CD14-positive monocyte (primary cell): ENCODE results near the gene KISS1R. TPM values are rescaled to one million over a fixed set of nuclear protein-coding genes. Genes with fewer than 3 reads are reported as not detected.

Experiments used
- DNase-seq, 3 donors: peaks; one replicate each; pipeline ENCODE4 v3.0.0-alpha.2; 2011 to 2022
- H2AFZ ChIP-seq: 2 replicates; pipeline ENCODE4 v1.6.0; 2012; ENCODE audit warnings: mild to moderate bottlenecking, low read depth, low read length, inconsistent platforms; ENCODE audit not compliant: insufficient read depth, poor library complexity, severe bottlenecking
- H3K27ac ChIP-seq, 2 donors: 1 replicate in 1 of 2; 2 replicates in 1 of 2; pipeline ENCODE4 v1.5.1; 2012 to 2013; ENCODE audit warnings: low read length in 2 of 2, control low read depth in 1 of 2, inconsistent platforms in 1 of 2, low read depth in 1 of 2, mild to moderate bottlenecking in 1 of 2
- H3K27me3 ChIP-seq, 2 donors: one replicate each; pipeline versions ENCODE4 v1.6.0 to v1.6.1; 2011 to 2013; ENCODE audit warnings: low read length in 2 of 2; ENCODE audit not compliant: control insufficient read depth in 2 of 2, insufficient read depth in 2 of 2
- H3K36me3 ChIP-seq, 2 donors: replicated peaks in 1 of 2; 1 replicate in 1 of 2; 2 replicates in 1 of 2; pipeline versions ENCODE4 v1.5.1 to v1.6.1; 2012 to 2013; ENCODE audit warnings: low read length in 2 of 2, control low read depth in 1 of 2, inconsistent platforms in 1 of 2, mild to moderate bottlenecking in 1 of 2; ENCODE audit not compliant: insufficient read depth in 2 of 2, control insufficient read depth in 1 of 2
- H3K4me1 ChIP-seq, 2 donors: 1 replicate in 1 of 2; 2 replicates in 1 of 2; pipeline versions ENCODE4 v1.5.1 to v1.6.1; 2012 to 2013; ENCODE audit warnings: low read length in 2 of 2, control low read depth in 1 of 2, inconsistent platforms in 1 of 2, mild to moderate bottlenecking in 1 of 2, moderate library complexity in 1 of 2; ENCODE audit not compliant: insufficient read depth in 2 of 2, control insufficient read depth in 1 of 2
- H3K4me2 ChIP-seq: replicated peaks from 2 replicates; pipeline ENCODE3; 2012; ENCODE audit warnings: low read length, moderate library complexity, mild to moderate bottlenecking; ENCODE audit not compliant: poor library complexity, severe bottlenecking; ENCODE audit errors: extremely low read depth
- H3K4me3 ChIP-seq, 3 experiments: fragments of 200-600 bp in 1 of 3; sonication (generic) in 1 of 3; replicated peaks in 1 of 3; 1 replicate in 2 of 3; 2 replicates in 1 of 3; pipeline ENCODE4 v1.5.1; 2011 to 2013; ENCODE audit warnings: low read length in 3 of 3, mild to moderate bottlenecking in 3 of 3, control low read depth in 2 of 3, low read depth in 2 of 3, inconsistent platforms in 1 of 3, moderate library complexity in 1 of 3
- H3K79me2 ChIP-seq: 2 replicates; pipeline ENCODE4 v1.6.0; 2012; ENCODE audit warnings: mild to moderate bottlenecking, control low read depth, inconsistent platforms, low read length, moderate library complexity; ENCODE audit not compliant: insufficient read depth
- H3K9ac ChIP-seq: 2 replicates; pipeline ENCODE4 v1.6.0; 2017; ENCODE audit warnings: low read length, mild to moderate bottlenecking; ENCODE audit not compliant: insufficient read depth, poor library complexity, severe bottlenecking
- H3K9me3 ChIP-seq, 2 donors: replicated peaks in 1 of 2; 1 replicate in 1 of 2; 2 replicates in 1 of 2; pipeline versions ENCODE4 v1.5.1 to v1.6.1; 2012 to 2013; ENCODE audit warnings: low read length in 2 of 2, control low read depth in 1 of 2; ENCODE audit not compliant: control insufficient read depth in 1 of 2, insufficient read depth in 1 of 2
- H4K20me1 ChIP-seq: 2 replicates; pipeline ENCODE4 v1.6.0; 2012; ENCODE audit warnings: mild to moderate bottlenecking, low read length, control low read depth, moderate library complexity; ENCODE audit not compliant: insufficient read depth
- H3K27ac Mint-ChIP-seq, 7 donors: one replicate each; pipeline ENCODE4 v1.8.0; 2020; ENCODE audit warnings: mild to moderate bottlenecking in 7 of 7, mixed read lengths in 7 of 7, moderate library complexity in 6 of 7, inconsistent platforms in 2 of 7
- H3K27me3 Mint-ChIP-seq, 3 donors: one replicate each; pipeline ENCODE4 v1.8.0; 2021 to 2022; ENCODE audit warnings: low read depth in 3 of 3, mild to moderate bottlenecking in 3 of 3, mixed read lengths in 3 of 3, moderate library complexity in 3 of 3, inconsistent platforms in 1 of 3
- H3K36me3 Mint-ChIP-seq, 2 donors: one replicate each; pipeline ENCODE4 v1.8.0; 2020; ENCODE audit warnings: mixed read lengths in 2 of 2, inconsistent platforms in 1 of 2, mild to moderate bottlenecking in 1 of 2
- H3K4me1 Mint-ChIP-seq: one replicate; pipeline ENCODE4 v1.8.0; 2020; ENCODE audit warnings: mild to moderate bottlenecking, mixed read lengths
- H3K4me3 Mint-ChIP-seq, 2 donors: one replicate each; pipeline ENCODE4 v1.8.0; 2020; ENCODE audit warnings: mild to moderate bottlenecking in 2 of 2, mixed read lengths in 2 of 2, moderate library complexity in 1 of 2
- H3K9me3 Mint-ChIP-seq, 7 donors: one replicate each; pipeline ENCODE4 v1.8.0; 2020 to 2022; ENCODE audit warnings: mixed read lengths in 7 of 7, mild to moderate bottlenecking in 6 of 7, moderate library complexity in 6 of 7, inconsistent platforms in 2 of 7
- WGBS: methylation state at CpG from one replicate; pipeline ENCODE4 v1.1.5; 2013; ENCODE audit warnings: missing lambda C conversion rate; ENCODE audit not compliant: insufficient coverage; 5-methylcytosine and 5-hydroxymethylcytosine counted together
- intact Hi-C, 2 donors: fragments of 100-400 bp; cut with micrococcal nuclease; formaldehyde crosslinking; loops; one replicate each; pipeline versions ENCODE4 v1.15.0 to v1.15.1; 2023
- polyA plus RNA-seq, 3 donors: library from polyadenylated mRNA; depleted of rRNA in 1 of 3; unstranded in 2 of 3; stranded (reverse) in 1 of 3; fragments of 300-500 nt in 2 of 3; fragments of >200 nt in 1 of 3; fragmentation: Illumina TruSeq in 2 of 3; gene quantifications; 1 replicate in 2 of 3; 2 replicates in 1 of 3; pipeline ENCODE4 v1.2.3, GENCODE V29; 2012 to 2021
- TF ChIP-seq, protein P1 (sequence below): fragments of 200-600 bp; IDR thresholded peaks from one replicate; pipeline ENCODE4 v1.8.0; 2022; ENCODE audit warnings: antibody characterized with exemption, mild to moderate bottlenecking

KISS1R gene
- polyA plus RNA-seq, 3 donors: not detected

GRCh38 chr19:871446-872265 is 45.5 kb upstream of the KISS1R start:
- peak overlapping the region in 1 of 2 donors; percentile 47 for H3K27ac ChIP-seq
- H3K4me2 ChIP-seq: no peak overlapping the region
- no peak overlapping the region for H3K4me3 Mint-ChIP-seq

DNA sequence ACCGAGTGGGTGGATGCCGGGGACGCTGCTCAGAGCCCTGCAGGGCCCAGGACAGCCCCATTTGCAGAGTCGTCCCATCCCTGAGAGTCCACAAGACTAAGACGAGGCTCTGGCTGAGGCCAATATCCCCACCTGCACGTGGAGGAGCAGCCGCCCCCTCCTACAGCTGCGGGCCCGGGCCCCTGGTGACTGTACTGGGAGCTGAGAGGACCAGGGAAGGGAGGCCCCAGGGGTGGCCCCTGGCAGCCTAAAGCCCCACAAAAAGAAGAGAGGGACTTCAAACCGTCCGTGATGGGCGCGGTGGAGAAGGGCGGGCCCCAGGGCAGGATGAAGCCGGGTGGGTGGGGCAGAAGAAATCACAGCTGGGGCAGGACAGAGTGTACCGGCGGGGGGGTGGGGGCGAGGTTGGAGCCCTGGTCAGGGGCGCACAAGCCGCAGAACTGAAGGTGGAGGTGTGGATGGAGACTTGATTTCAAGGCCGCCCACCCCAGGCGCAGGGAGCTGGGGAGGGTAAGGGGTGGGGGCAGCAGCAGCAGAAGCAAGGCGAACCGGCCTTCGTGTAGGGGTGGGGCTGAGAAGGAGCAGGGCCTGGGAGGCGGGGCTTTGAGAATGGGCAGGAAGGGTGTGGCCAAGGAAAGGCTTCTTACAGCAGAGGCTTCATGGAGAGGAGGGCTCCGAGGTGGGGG is 44.7 kb upstream of the KISS1R start:
- Histone ChIP-seq H3K27me3 (no peaks in the 10 kb centered on the region), H3K9ac (no peak overlapping the region), H3K36me3 (peaks cover 16 to 34% of the 10 kb centered on the region in 2 donors), H3K4me1 (peaks cover 8 to 10% of the 10 kb centered on the region in 2 donors), H3K9me3 (no peaks in the 10 kb centered on the region), H3K27ac (peak overlapping the region in 1 of 2 donors; percentile 47), H3K4me3 (peak overlapping the region in 1 of 3 experiments; percentile 49), H3K4me2 (peak overlapping the region; percentile 63), H4K20me1 (peaks cover 33% of the 10 kb centered on the region), H2AFZ (no peak overlapping the region), H3K79me2 (no peaks in the 10 kb centered on the region)
- H3K4me3 Mint-ChIP-seq: peak overlapping the region; percentile 9 to 69
- TF ChIP-seq, protein P1, sequence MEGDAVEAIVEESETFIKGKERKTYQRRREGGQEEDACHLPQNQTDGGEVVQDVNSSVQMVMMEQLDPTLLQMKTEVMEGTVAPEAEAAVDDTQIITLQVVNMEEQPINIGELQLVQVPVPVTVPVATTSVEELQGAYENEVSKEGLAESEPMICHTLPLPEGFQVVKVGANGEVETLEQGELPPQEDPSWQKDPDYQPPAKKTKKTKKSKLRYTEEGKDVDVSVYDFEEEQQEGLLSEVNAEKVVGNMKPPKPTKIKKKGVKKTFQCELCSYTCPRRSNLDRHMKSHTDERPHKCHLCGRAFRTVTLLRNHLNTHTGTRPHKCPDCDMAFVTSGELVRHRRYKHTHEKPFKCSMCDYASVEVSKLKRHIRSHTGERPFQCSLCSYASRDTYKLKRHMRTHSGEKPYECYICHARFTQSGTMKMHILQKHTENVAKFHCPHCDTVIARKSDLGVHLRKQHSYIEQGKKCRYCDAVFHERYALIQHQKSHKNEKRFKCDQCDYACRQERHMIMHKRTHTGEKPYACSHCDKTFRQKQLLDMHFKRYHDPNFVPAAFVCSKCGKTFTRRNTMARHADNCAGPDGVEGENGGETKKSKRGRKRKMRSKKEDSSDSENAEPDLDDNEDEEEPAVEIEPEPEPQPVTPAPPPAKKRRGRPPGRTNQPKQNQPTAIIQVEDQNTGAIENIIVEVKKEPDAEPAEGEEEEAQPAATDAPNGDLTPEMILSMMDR: no peak
- H3K4me1 Mint-ChIP-seq: peaks cover 5% of the 10 kb centered on the region
- H3K9me3 Mint-ChIP-seq: no peaks in the 10 kb centered on the region
- WGBS: 83% methylated on average over 15 of the region's 27 CpGs
- intact Hi-C loops: loop anchor here in 1 of 2 donors (1.0 kb wide), 1 partner anchor 10 kb away; no protein-coding TSS in a partner anchor
- H3K36me3 Mint-ChIP-seq: peaks cover 37 to 65% of the 10 kb centered on the region in 2 donors
- peaks cover 0 to 3% (median 2%) of the 10 kb centered on the region in 3 donors for H3K27me3 Mint-ChIP-seq
- peak; percentile 66 to 73 (median 71) for DNase-seq
- peak overlapping the region in 5 of 7 donors; percentile 51 to 89 (median 59) for H3K27ac Mint-ChIP-seq

More at GRCh38 chr19:871446-872265, 45.5 kb upstream of the KISS1R start:
- peak in 1 of 3 donors; percentile 41 for DNase-seq
- peaks cover 0 to 3% (median 2%) of the 10 kb centered on the region in 3 donors for H3K27me3 Mint-ChIP-seq
- H3K36me3 Mint-ChIP-seq: peaks cover 36 to 61% of the 10 kb centered on the region in 2 donors
- H3K4me1 Mint-ChIP-seq: peaks cover 6% of the 10 kb centered on the region
- WGBS: 97% methylated on average over 11 of the region's 33 CpGs
- Histone ChIP-seq H3K36me3 (peaks cover 13 to 34% of the 10 kb centered on the region in 2 donors), H2AFZ (no peak overlapping the region), H3K27me3 (peaks cover 0 to 6% of the 10 kb centered on the region in 2 donors), H3K4me1 (peaks cover 8 to 10% of the 10 kb centered on the region in 2 donors), H3K4me3 (no peak overlapping the region), H3K9ac (no peak overlapping the region), H4K20me1 (peaks cover 39% of the 10 kb centered on the region), H3K79me2 (no peaks in the 10 kb centered on the region), H3K9me3 (no peaks in the 10 kb centered on the region)
- intact Hi-C loops: loop anchor here in 1 of 2 donors (1.0 kb wide), 1 partner anchor 9 kb away; no protein-coding TSS in a partner anchor
- peak overlapping the region in 1 of 7 donors; percentile 74 for H3K27ac Mint-ChIP-seq
- no peaks in the 10 kb centered on the region for H3K9me3 Mint-ChIP-seq
- TF ChIP-seq, protein P1: no peak
